Type B pancreatic cell (in vitro differentiated cells): ENCODE measurements around the gene GP9. TPM values are rescaled to one million over a fixed set of nuclear protein-coding genes. Genes with fewer than 3 reads are reported as not detected.

ENCODE experiments used
- DNase-seq: peaks from one replicate; pipeline ENCODE4 v3.0.0; 2021; ENCODE audit warnings: mixed read lengths; ENCODE audit not compliant: unreplicated experiment; ENCODE audit errors: extremely low spot score
- H3K27ac Mint-ChIP-seq: 2 replicates; pipeline ENCODE4 v1.8.0; 2021; ENCODE audit warnings: mild to moderate bottlenecking, mixed read lengths
- H3K27me3 Mint-ChIP-seq: 2 replicates; pipeline ENCODE4 v1.8.0; 2021; ENCODE audit warnings: mixed read lengths
- H3K36me3 Mint-ChIP-seq: 2 replicates; pipeline ENCODE4 v1.8.0; 2021; ENCODE audit warnings: mixed read lengths
- H3K4me1 Mint-ChIP-seq: one replicate; pipeline ENCODE4 v1.8.0; 2021; ENCODE audit warnings: mixed read lengths; ENCODE audit not compliant: unreplicated experiment
- H3K4me3 Mint-ChIP-seq: 2 replicates; pipeline ENCODE4 v1.8.0; 2021; ENCODE audit warnings: mild to moderate bottlenecking, mixed read lengths
- H3K9me3 Mint-ChIP-seq: 2 replicates; pipeline ENCODE4 v1.8.0; 2021; ENCODE audit warnings: mixed read lengths
- total RNA-seq: library from RNA; stranded (reverse); gene quantifications from 2 replicates; pipeline ENCODE4 v1.2.1, GENCODE V29; 2021; ENCODE audit warnings: low replicate concordance
- TF ChIP-seq, protein P1 (sequence below): fragments of 200-600 bp; sonication (generic); conservative IDR thresholded peaks from 2 replicates; pipeline ENCODE4 v1.5.0; 2021; ENCODE audit warnings: antibody characterized with exemption, mild to moderate bottlenecking

Gene GP9
- total RNA-seq, 1 donor from 2014 or later: not detected

DNA sequence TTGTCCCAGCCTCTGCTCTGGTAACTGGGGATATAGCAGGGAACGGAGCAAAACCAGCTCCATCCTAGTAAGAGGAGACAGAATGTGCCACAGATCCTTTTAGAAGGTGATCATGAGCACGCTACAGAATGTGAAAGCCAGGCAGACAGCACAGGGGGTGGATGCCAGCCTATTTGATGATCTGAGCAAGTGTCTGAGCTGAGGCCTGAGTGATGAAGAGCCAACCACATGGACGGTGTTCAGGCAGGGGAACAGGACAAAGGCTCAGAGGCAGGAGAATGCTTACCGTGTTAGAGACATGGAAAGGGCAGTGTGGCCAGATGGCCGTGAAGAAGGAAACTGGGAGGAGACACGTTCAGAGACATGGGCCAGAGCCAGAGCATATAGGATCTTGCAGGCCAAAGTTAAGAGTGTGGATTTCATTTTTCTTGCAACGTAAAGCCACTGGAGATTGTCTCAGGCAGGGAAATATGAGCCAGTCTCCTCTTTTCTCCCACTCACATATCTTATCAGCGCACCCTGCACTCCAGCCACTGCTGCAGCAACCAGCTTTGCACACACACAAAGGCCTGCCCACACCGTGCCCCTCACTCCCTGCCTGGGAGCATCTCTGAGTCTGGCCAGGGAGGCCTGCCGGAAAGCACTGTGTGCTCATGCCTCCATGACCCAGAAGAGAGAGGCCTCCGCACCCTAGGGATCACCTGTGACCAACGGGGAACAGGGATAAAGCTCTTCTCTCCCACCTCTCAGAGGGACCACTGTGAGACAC lies 41.0 kb downstream of the GP9 start:
- H3K36me3 Mint-ChIP-seq: peaks cover 15% of the 10 kb centered on the region
- H3K27ac Mint-ChIP-seq: no peak overlapping the region
- no peak overlapping the region for H3K4me3 Mint-ChIP-seq
- peaks cover 5% of the 10 kb centered on the region for H3K4me1 Mint-ChIP-seq
- no peak for DNase-seq
- TF ChIP-seq, protein P1, sequence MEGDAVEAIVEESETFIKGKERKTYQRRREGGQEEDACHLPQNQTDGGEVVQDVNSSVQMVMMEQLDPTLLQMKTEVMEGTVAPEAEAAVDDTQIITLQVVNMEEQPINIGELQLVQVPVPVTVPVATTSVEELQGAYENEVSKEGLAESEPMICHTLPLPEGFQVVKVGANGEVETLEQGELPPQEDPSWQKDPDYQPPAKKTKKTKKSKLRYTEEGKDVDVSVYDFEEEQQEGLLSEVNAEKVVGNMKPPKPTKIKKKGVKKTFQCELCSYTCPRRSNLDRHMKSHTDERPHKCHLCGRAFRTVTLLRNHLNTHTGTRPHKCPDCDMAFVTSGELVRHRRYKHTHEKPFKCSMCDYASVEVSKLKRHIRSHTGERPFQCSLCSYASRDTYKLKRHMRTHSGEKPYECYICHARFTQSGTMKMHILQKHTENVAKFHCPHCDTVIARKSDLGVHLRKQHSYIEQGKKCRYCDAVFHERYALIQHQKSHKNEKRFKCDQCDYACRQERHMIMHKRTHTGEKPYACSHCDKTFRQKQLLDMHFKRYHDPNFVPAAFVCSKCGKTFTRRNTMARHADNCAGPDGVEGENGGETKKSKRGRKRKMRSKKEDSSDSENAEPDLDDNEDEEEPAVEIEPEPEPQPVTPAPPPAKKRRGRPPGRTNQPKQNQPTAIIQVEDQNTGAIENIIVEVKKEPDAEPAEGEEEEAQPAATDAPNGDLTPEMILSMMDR: no peak
- no peaks in the 10 kb centered on the region for H3K27me3 Mint-ChIP-seq
- no peaks in the 10 kb centered on the region for H3K9me3 Mint-ChIP-seq

DNA sequence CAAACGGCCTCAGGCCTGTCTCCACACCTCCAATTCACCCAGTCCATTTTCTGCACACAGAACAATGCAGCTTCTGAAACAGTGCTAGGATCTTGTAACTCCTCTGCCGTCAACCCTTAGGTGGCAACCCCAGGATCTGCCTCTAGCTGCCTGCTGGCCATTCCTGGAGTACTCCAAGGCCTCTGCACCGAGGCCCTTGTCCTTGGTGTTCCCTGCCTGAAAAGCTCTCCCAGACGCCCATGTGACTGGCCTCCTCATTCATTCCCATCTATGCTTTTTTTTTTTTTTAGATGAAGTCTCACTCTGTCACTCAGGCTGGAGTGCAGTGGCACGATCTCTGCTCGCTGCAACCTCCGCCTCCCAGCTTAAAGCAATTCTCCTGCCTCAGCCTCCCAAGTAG lies 42.7 kb downstream of the GP9 start:
- Mint-ChIP-seq H3K27ac (no peak overlapping the region), H3K27me3 (no peaks in the 10 kb centered on the region), H3K4me3 (no peak overlapping the region), H3K4me1 (peaks cover 10% of the 10 kb centered on the region), H3K36me3 (peaks cover 8% of the 10 kb centered on the region), H3K9me3 (no peaks in the 10 kb centered on the region)
- TF ChIP-seq, protein P1: no peak
- DNase-seq: no peak

DNA sequence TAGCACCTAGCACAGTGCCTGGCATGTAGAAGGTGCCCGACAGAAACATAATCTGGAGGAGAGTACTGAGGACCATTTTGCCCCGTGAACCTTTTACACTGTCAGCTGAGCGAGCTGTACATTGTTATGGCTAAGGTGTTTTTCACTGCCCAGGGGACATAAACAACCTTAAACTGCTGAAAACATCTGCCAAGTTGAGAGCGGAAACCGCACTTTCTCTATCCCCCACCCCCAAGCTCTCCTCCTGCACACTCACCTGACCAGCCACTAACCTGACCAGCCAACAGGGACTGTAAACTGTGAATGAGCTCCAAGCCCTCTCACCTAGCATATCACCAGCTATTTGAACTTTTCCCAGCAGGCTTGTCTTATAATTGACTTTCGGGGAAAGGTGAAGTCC lies 43.5 kb downstream of the GP9 start:
- Mint-ChIP-seq H3K4me3 (no peak overlapping the region), H3K27ac (no peak overlapping the region)

DNA sequence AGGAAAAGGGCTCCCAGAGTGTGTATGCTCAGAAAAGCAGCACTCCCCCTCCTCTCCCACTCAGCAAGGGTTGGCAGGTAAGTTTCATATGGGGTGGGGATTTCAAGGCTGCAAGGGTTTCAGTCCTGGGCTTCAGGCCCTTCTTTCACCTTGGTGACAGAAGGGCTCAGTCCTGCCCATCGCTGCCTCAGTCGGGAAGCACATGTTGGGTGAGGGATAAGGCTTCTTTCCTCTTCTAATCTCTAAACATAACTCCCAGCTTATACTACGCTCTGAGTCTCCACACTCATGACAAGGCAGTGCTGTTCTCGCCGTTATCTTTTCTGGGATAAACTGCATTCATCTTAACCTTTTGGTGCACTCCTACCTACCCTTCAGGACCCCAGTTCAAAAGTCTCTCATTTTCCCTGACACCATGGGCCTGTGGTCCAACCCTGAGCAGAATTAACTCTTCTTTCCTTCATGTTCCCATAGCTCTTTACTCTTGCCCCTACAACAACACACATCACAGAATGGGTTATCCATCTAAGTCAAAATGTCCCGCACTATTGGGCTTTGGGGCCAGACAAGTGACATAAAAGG lies 44.0 kb downstream of the GP9 start:
- TF ChIP-seq, protein P1: no peak
- peaks cover 4% of the 10 kb centered on the region for H3K36me3 Mint-ChIP-seq
- no peak overlapping the region for H3K27ac Mint-ChIP-seq
- no peak overlapping the region for H3K4me3 Mint-ChIP-seq
- DNase-seq: no peak
- no peaks in the 10 kb centered on the region for H3K27me3 Mint-ChIP-seq
- H3K4me1 Mint-ChIP-seq: peaks cover 10% of the 10 kb centered on the region
- H3K9me3 Mint-ChIP-seq: no peaks in the 10 kb centered on the region

More for the DNA sequence above, 43.5 kb downstream of the GP9 start:
- no peak for DNase-seq
- Mint-ChIP-seq H3K36me3 (peaks cover 6% of the 10 kb centered on the region), H3K27me3 (no peaks in the 10 kb centered on the region), H3K4me1 (peaks cover 10% of the 10 kb centered on the region), H3K9me3 (no peaks in the 10 kb centered on the region)
- TF ChIP-seq, protein P1: no peak

DNA sequence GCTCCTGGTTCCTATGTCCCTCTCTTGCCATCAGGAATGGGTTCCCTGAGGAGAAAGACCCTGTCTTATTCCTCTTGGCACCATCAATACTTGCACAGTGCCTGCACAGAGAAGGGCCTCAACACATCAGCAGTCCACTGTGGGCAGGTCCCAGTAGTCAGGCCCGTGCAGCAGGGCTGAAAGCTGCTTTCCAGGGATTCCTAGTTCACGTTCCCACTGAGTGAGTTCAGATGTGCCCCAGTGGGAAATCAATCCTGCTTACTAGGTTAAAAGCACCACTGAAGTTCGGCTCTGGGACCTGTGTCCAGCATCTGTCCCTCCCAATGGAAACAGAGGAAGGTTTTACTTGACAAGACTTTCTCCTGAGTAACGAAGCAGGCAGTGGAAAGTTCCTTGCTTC lies 45.3 kb downstream of the GP9 start:
- Mint-ChIP-seq H3K36me3 (peaks cover 7% of the 10 kb centered on the region), H3K4me1 (peaks cover 10% of the 10 kb centered on the region), H3K27ac (no peak overlapping the region), H3K9me3 (no peaks in the 10 kb centered on the region), H3K4me3 (no peak overlapping the region), H3K27me3 (no peaks in the 10 kb centered on the region)
- TF ChIP-seq, protein P1: no peak
- no peak for DNase-seq
